ENCODE results near the gene CDH23. TPM values are rescaled to one million over a fixed set of nuclear protein-coding genes. Genes with fewer than 3 reads are reported as not detected.
A peak's percentile ranks its signal among the peaks of the same experiment; 100 is the strongest.

CDH23 gene
- total and polyA plus RNA-seq, 10 of the 15 experiments (the other 5 are each of a cell fraction or from before 2014, with no cell fraction given): 0.09 to 0.40 (median 0.15) TPM; not detected in 1

- in situ Hi-C loops (cut with MboI) (loop anchor here (5.0 kb wide), 1 partner anchor 37 kb away; no protein-coding TSS in a partner anchor), intact Hi-C loops (cut with micrococcal nuclease; ENCODE audit: unreplicated experiment) (no loop called here)
- H3K9me3 ChIP-seq (replicated peaks; ENCODE audit: control insufficient read depth, insufficient read depth, low read length): no peaks in the 10 kb centered on the region
- 36% methylated on average over 9 of the region's 9 CpGs for WGBS (ENCODE audit: insufficient coverage, insufficient replicate concordance, low lambda C conversion rate, missing lambda C conversion rate)
- FAIRE-seq (peak; percentile 57), DNase-seq (ENCODE audit: low read depth, low spot score) (no peak), ATAC-seq (peak; percentile 71)
- ChIA-PET CTCF (interaction anchor here (0.7 to 3.1 kb wide), 9 partner anchors 11 to 51 kb away, joined by 3 to 11 read pairs (median 4); partner anchors contain the start of gene SLC29A3), POLR2A (interaction anchor here (1.1 to 1.3 kb wide), 3 partner anchors 13 to 17 kb away, joined by 3 to 4 read pairs (median 4); no protein-coding TSS in a partner anchor), SMC1A (ENCODE audit: uncharacterized antibody, unreplicated experiment) (interaction anchor here (1.1 to 2.8 kb wide), 4 partner anchors 10 to 537 kb away, joined by 4 to 12 read pairs (median 5); no protein-coding TSS in a partner anchor), RAD21 (ENCODE audit: unreplicated experiment) (interaction anchor here (0.6 to 1.6 kb wide), 3 partner anchors 13 to 339 kb away, joined by 5 to 7 read pairs (median 5); no protein-coding TSS in a partner anchor)
- H2AFZ ChIP-seq (ENCODE audit: control insufficient read depth, low read depth, low read length): peak overlapping the region; percentile 46
- H3K4me2 ChIP-seq (ENCODE audit: control insufficient read depth, insufficient read depth): peak overlapping the region; percentile 31; the same call in 1 of the 2 replicates
- H3K27ac ChIP-seq (ENCODE audit: control insufficient read depth, insufficient read depth): peak overlapping the region; percentile 24; the same call in 1 of the 2 replicates
- H3K4me3 ChIP-seq: no peak overlapping the region
- H3K79me2 ChIP-seq (ENCODE audit: control insufficient read depth, insufficient read depth, low read length): no peaks in the 10 kb centered on the region
- H3K4me1 ChIP-seq (ENCODE audit: control insufficient read depth, insufficient read depth, low read length): peaks cover 26% of the 10 kb centered on the region
- BruUV-seq (replicated peaks): no TSS peak
- H3K9ac ChIP-seq (ENCODE audit: control insufficient read depth, insufficient read depth, low read length): no peak overlapping the region
- no peaks in the 10 kb centered on the region; a peak in 1 of 4 replicates for H3K36me3 ChIP-seq (ENCODE audit: control insufficient read depth in 2 of 2, insufficient read depth in 2 of 2, low read length in 1 of 2)
- no peaks in the 10 kb centered on the region for H4K20me1 ChIP-seq (ENCODE audit: control insufficient read depth, insufficient read depth)
- H3K27me3 ChIP-seq (replicated peaks in 1 of 2; ENCODE audit: control insufficient read depth in 2 of 2, insufficient read depth in 2 of 2, low read length in 1 of 2): no peaks in the 10 kb centered on the region
- TF ChIP-seq JUNB (IDR thresholded peaks at IDR 0.05) (no peak), POLR2A (IDR thresholded peaks at IDR 0.05; ENCODE audit: low read depth, low read length) (no peak), ATF7 (IDR thresholded peaks at IDR 0.05; ENCODE audit: low read depth) (peak; percentile 37; the same call in 1 of the 2 replicates), E2F8 (IDR thresholded peaks at IDR 0.05; ENCODE audit: low read depth, partially characterized antibody) (no peak), ZZZ3 (IDR thresholded peaks at IDR 0.05; ENCODE audit: control insufficient read depth, insufficient read length, low read depth) (no peak), CEBPB (IDR thresholded peaks at IDR 0.05; ENCODE audit: borderline replicate concordance in 1 of 2, low read depth in 2 of 2, low read length in 2 of 2) (no peak), SREBF2 (IDR thresholded peaks at IDR 0.05; ENCODE audit: low read length) (no peak), RUNX3 (IDR thresholded peaks at IDR 0.05; ENCODE audit: low read length) (peak; percentile 40; the same call in 1 of the 2 replicates), SREBF1 (IDR thresholded peaks at IDR 0.05; ENCODE audit: low read length) (no peak), ASH2L (IDR thresholded peaks at IDR 0.05; ENCODE audit: borderline replicate concordance, low read depth) (no peak), MTA2 (IDR thresholded peaks at IDR 0.05; ENCODE audit: low read depth) (no peak; the same call in 1 of the 2 replicates), IKZF2 (IDR thresholded peaks at IDR 0.05) (peak; percentile 64 to 69; a peak in 3 of 4 replicates), CBX3 (IDR thresholded peaks at IDR 0.05; ENCODE audit: borderline replicate concordance, low read depth) (no peak)
- TF ChIP-seq, protein P1, sequence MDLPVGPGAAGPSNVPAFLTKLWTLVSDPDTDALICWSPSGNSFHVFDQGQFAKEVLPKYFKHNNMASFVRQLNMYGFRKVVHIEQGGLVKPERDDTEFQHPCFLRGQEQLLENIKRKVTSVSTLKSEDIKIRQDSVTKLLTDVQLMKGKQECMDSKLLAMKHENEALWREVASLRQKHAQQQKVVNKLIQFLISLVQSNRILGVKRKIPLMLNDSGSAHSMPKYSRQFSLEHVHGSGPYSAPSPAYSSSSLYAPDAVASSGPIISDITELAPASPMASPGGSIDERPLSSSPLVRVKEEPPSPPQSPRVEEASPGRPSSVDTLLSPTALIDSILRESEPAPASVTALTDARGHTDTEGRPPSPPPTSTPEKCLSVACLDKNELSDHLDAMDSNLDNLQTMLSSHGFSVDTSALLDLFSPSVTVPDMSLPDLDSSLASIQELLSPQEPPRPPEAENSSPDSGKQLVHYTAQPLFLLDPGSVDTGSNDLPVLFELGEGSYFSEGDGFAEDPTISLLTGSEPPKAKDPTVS (IDR thresholded peaks at IDR 0.05; ENCODE audit: low read depth, low read length): no peak
These were observed 37.2 kb upstream of the CDH23 start for GRCh38 chr10:71359364-71360046.

Measured in GM12878 (cell line).